Bronchial epithelial cell (primary cell): ENCODE results near the gene SURF2. TPM values are rescaled to one million over a fixed set of nuclear protein-coding genes. Genes with fewer than 3 reads are reported as not detected.

ENCODE experiments used
- DNase-seq: peaks from one replicate; pipeline ENCODE4 v3.0.0-alpha.2; 2010; ENCODE audit warnings: low read depth
- FAIRE-seq: peaks from 2 replicates; lab custom pipeline; 2011; peaks lifted over from hg19 to GRCh38; lab: Jason Lieb, UNC
- H3K27me3 ChIP-seq: 2 replicates; pipeline ENCODE4 v1.5.1; 2011; ENCODE audit warnings: low read length; ENCODE audit not compliant: control insufficient read depth, insufficient read depth
- H3K36me3 ChIP-seq: 2 replicates; pipeline ENCODE4 v1.5.1; 2011; ENCODE audit warnings: low read length; ENCODE audit not compliant: control insufficient read depth, insufficient read depth
- H3K4me3 ChIP-seq: 2 replicates; pipeline ENCODE4 v1.5.1; 2011; ENCODE audit warnings: mild to moderate bottlenecking, low read depth, low read length, control low read depth
- total RNA-seq: library from RNA; depleted of rRNA; stranded (reverse); fragments of >200 nt; gene quantifications from 2 replicates; pipeline ENCODE4 v1.2.1, GENCODE V29; 2014
- TF ChIP-seq, protein P1 (sequence below): IDR thresholded peaks from 2 replicates; pipeline ENCODE4 v1.5.1; 2011; ENCODE audit warnings: mild to moderate bottlenecking, moderate library complexity, low read length, control low read depth, inconsistent platforms; ENCODE audit not compliant: insufficient read depth, severe bottlenecking

SURF2 gene
- total RNA-seq, 1 donor from 2014 or later: 46.6 TPM

DNA sequence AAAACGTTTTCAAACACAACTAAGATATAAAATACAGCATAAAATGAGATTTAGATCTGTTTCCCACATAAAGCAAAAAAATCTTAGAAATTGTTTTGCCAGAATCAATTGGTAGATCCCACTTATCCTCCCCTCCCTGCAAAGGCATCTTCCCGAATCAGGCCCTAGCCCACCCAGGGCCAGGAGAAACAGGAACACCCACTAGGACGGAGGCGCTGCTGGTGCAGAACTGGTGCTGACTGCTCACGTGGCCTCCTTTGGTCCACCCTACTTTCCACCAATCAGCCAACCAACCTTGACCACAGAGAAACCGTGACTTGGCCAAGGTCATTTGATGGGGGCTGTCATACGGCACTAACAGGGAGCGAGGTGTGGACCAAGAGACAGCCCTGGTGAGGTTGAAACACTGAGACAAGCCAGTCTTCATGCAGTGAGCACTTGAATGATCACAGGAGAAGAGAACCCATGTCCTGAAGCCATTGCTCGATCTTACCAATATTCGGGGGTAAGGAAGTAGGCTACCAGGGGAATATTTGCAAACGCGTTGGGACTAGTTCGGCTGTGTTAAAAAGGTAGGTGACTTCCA lies 5.2 kb downstream of the SURF2 start:
- no peak for DNase-seq
- Histone ChIP-seq H3K4me3 (no peak overlapping the region), H3K27me3 (no peaks in the 10 kb centered on the region), H3K36me3 (peaks cover 24% of the 10 kb centered on the region)
- FAIRE-seq: peak; percentile 58
- TF ChIP-seq, protein P1, sequence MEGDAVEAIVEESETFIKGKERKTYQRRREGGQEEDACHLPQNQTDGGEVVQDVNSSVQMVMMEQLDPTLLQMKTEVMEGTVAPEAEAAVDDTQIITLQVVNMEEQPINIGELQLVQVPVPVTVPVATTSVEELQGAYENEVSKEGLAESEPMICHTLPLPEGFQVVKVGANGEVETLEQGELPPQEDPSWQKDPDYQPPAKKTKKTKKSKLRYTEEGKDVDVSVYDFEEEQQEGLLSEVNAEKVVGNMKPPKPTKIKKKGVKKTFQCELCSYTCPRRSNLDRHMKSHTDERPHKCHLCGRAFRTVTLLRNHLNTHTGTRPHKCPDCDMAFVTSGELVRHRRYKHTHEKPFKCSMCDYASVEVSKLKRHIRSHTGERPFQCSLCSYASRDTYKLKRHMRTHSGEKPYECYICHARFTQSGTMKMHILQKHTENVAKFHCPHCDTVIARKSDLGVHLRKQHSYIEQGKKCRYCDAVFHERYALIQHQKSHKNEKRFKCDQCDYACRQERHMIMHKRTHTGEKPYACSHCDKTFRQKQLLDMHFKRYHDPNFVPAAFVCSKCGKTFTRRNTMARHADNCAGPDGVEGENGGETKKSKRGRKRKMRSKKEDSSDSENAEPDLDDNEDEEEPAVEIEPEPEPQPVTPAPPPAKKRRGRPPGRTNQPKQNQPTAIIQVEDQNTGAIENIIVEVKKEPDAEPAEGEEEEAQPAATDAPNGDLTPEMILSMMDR: no peak

DNA sequence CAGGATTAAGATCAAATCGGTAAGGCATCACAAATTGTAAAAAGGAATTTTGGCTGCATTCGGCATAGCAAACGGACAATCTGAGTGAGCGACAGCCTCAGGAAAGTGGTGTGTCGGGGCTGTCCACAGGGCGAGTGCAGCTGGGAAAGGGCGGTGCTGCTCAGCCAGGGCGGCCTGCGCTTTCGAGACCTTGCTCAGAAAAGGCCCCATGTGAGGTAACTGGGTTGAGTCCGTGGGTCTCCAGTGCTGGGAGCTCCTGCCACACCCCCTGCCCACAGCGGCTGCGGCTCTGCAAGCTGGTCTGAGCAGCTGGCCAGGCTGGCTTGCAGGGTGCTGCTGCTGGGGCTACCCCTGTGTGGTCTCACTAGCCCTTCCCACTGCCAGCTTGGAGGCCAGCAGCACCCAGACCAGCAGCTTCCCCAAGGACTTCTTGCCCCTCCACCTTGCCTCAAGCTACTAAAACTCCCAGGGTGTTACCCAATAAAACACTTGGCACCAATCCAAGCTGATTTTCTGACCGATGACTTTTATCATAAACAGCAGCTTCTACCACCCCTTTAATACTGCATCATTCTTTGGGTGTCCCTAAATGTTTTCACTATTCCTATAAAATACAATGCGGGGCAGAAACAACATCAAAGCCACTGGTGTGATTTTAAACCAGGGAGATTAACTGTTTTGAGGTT lies 6.2 kb downstream of the SURF2 start:
- peaks cover 32% of the 10 kb centered on the region for H3K36me3 ChIP-seq
- FAIRE-seq (no peak), DNase-seq (no peak)
- TF ChIP-seq, protein P1: no peak
- no peaks in the 10 kb centered on the region for H3K27me3 ChIP-seq
- H3K4me3 ChIP-seq: no peak overlapping the region

DNA sequence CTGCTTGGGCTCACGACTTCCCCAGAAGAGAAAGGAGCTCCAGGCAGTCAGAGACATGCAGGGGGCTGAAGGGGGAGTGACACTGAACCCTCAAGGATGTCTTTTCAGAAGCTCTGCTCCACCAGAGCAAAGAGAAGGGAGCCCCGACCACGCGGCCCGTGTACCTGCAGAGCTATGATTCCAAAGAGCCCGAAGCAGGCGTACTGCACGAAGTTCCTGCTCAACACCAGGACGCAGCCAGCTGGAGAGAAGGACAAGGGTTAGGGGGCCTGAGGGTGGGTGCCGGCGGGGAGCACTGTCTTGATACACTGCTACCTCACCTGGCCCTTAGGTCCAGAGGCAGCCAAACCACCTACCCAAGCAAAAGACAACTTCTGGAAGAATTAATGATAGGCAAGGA lies 10.1 kb downstream of the SURF2 start:
- no peak for DNase-seq
- H3K27me3 ChIP-seq: no peaks in the 10 kb centered on the region
- no peak overlapping the region for H3K4me3 ChIP-seq
- no peak for FAIRE-seq
- peaks cover 34% of the 10 kb centered on the region for H3K36me3 ChIP-seq
- TF ChIP-seq, protein P1: no peak

DNA sequence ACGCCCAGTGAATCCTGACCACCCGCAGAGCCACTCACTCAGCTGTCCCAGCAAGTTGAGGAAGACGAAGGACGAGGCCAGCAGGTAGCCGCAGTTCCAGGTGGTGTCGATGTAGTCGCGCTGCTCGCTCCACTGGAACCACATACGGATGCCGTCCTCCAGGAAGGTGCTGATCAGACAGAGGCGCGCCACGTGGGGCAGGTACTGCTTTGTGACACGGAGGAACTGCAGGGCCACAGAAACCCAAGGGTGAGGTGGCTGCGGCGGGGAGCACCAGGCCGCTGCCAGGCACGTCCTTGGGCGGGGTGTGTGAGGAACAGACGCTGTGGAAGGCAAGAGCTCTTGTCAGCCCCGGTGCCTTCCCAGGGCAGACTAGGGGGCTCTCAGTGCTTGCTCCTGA lies 10.9 kb downstream of the SURF2 start:
- FAIRE-seq: no peak
- TF ChIP-seq, protein P1: no peak
- Histone ChIP-seq H3K36me3 (peaks cover 34% of the 10 kb centered on the region), H3K27me3 (no peaks in the 10 kb centered on the region), H3K4me3 (no peak overlapping the region)
- DNase-seq: no peak

DNA sequence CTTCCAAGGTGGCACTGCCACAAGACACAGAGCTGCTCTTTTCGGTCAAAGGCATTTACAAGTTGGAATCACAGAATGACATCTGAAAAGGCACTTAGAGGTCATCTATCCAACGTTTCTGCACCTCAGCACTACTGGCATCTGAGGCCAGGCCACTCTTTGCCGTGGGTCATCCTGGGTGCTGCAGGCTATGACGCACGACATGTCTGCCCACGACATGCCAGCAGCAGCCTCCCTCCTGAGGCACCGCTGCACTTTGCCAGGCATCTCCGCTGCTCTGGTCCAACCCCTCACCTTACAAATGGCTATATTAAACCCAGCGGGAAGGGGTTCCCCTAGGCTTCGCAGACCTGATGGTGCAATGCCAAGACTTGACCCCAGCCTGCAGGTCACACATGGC lies 11.4 kb downstream of the SURF2 start:
- TF ChIP-seq, protein P1: no peak
- FAIRE-seq: no peak

More for the DNA sequence above, 11.4 kb downstream of the SURF2 start:
- peaks cover 33% of the 10 kb centered on the region for H3K36me3 ChIP-seq
- H3K27me3 ChIP-seq: no peaks in the 10 kb centered on the region
- no peak for DNase-seq
- H3K4me3 ChIP-seq: no peak overlapping the region
